T-helper 2 cell treated with Interferon-gamma antibody and Interleukin-4, amounts not matched to agents 100 ng/mL and 5 ng/mL, for 36 hours (primary cell): Measurements from ENCODE around the gene CMC1. TPM values are rescaled to one million over a fixed set of nuclear protein-coding genes. Genes with fewer than 3 reads are reported as not detected.
"Not testable (repeated sequence)": the region's sequence is repeated elsewhere in the genome, so short reads cannot be mapped to it uniquely, and the experiment has no call there.

Experiments used
- intact Hi-C: fragments of 100-400 bp; cut with micrococcal nuclease; formaldehyde crosslinking; loops from one replicate; pipeline ENCODE4 v1.15.1; 2023
- total RNA-seq: library from RNA; stranded (reverse); gene quantifications from 2 replicates; pipeline ENCODE4 v1.2.3, GENCODE V29; 2022

The CMC1 gene, protein sequence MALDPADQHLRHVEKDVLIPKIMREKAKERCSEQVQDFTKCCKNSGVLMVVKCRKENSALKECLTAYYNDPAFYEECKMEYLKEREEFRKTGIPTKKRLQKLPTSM
- total RNA-seq = 17.5 and 20.2 TPM in 2 replicates

DNA sequence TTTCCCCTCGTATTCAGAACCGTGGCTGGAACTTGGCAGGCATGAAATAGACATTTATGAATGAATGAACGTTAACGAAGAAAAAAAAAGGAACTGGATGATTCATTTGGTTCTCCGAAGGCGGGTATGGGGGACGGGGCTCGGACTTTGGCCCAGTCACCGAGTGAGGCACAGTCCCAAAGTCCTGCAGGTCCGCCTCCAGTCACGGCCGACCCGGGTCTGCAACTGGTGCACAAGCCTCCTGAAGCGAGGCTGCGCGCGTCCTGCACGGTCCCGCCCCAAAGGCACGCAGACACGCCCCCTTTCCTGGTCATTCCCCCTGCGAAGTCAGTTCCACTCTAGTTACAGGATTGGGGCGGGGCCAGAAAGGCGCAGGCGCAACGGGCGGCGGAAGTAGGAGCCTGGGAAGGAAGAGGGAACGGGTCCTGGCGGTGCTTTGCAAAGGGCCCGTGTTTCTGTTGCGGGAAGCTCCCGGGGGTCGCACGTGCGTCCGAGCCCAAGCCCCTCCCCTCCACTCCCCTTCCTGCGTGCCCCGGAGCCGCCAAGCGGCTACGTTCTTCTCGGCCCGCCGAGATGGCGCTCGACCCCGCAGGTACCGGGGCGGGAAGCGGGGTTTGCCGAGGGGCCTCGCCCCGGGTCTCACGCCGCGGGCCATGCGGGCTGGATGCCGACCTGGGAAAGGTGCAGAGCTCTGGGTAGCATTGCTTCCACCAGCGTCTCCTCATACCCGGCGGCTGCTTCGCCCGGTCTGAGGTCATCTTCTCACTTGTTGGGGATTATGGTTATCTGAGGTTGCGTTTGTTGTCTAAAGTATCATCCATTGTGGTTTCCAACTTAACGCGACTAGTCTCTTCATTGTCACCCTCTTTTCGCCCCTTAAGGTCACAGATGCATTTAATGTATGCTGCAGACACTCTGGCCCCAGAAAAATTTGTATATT, at the start of gene CMC1:
CMC1 (plus strand) TSS at position 399 of the 940 bp plus-strand sequence; CDS start at position 574, 175 bp downstream.
- intact Hi-C loops = loop anchor here (1.0 to 5.0 kb wide), 6 partner anchors 46 to 757 kb away; partner anchors contain the start of genes EOMES and SLC4A7

DNA sequence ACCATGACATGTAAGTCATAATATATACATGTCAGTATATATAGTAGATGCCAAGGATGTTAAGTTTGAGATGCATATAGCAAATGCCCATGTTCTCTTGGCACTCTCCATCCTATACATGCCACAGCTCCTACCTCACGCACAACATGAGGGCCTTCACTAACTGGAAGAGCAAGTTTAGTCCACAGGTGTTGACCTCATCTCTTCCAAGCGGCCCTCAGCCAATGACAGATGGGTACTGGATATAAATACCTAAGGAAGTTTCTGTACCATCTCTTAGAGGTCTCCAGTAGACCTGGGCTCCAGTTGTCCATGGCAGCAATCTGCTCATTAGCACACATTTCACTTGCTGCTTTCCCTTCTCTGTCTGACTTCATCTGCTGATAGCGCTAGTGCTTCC, 43.3 kb upstream of the CMC1 start:
- intact Hi-C loops = no loop called here

DNA sequence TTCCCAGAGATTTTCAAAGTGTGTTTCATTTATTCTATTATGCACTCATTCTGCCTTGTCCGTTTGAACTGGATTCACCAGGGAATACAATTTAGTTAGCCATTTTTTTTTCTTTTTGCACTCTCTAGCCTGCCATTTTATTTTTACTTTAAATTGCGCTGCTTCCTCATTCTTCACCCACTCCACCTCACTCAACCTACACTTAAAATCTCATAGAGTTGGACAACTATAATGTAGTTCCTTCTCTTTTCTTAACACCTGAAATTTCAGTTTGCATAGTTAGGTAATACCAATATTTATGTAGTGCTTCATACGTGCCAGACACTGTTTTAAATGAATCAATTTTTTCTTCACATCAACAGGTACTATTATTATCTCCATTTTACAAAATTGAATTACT, 42.4 kb upstream of the CMC1 start:
- intact Hi-C loops = no loop called here

DNA sequence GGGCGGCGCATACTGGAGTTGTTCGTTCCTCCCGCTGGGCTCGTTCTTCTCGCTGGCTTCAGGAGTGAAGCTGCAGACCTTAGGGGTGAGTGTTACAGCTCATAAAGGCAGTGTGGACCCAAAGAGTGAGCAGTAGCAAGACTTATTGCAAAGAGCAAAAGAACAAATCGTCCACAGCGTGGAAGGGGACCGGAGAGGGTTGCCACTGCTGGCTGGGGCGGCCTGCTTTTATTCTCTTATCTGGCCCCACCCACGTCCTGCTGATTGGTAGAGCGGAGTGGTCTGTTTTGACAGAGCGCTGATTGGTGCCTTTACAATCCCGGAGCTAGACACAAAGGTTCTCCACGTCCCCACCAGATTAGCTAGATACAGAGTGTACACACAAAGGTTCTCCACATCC, 41.8 kb upstream of the CMC1 start:
- intact Hi-C loops = not testable (repeated sequence)

DNA sequence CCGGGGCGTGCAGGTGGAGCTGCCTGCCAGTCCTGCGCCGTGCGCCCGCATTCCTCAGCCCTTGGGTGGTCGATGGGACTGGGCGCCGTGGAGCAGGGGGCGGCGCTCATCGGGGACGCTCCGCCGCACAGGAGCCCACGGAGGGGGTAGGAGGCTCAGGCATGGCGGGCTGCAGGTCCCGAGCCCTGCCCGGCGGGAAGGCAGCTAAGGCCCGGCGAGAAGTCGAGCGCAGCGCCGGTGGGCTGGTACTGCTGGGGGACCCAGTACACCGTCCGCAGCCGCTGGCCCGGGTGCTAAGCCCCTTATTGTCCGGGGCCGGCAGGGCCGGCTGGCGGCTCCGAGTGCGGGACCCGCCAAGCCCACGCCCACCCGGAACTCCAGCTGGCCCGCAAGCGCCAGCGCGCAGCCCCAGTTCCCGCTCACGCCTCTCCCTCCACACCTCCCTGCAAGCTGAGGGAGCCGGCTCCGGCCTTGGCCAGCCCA, 41.0 kb upstream of the CMC1 start:
- intact Hi-C loops = not testable (repeated sequence)

DNA sequence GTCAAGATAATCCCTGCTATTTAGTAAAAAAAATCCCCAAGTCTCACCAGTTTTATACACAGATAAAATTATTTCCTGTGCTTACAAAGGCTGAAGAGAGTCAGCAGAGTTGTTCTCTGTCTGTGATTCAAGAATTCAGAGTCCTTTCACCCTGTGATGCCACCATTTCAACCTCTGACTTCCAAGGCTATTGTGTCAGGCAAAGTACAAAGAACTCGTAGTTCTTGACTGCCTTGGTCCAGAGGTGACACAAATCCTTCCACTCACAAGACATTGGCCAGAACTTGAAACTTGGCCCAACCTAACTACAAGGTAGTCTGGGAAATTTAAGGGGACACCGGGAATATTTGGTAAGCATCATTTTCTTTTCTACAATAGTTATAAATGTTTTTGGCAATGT, 34.9 kb upstream of the CMC1 start:
- intact Hi-C loops = no loop called here

DNA sequence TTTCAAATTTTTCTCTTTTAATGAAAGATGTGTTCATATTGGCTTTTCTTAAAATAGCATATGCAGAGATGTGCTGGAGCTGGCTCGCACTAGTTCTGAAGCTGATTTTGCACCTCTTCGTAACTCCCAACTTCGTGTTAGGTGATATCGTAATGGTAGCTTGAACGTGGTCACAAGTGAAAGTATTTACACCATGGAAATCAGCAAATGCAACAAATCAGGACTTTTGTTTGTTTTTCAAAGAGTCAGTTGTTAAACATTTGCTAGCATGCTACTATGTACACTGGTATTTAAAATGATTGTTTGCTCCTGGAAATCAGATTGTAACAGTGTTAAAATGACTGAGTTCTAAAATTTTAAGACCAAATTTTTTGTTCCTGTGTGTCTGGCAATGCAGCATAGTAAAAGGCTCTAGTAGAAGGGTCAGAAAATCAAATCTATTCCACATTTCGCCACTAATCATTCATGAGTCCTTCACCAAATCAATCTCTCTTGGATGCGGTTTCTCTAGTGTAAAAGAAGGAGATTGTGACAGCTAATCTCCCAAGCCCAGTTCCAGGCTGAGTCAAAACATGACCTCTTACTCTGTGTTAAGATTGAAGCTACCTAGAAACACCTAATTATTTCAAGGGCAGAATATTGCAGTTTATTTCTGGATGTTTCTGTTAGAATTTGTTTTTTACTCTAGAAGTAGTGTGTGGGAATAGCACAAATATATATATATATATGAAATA, 34.3 kb upstream of the CMC1 start:
- intact Hi-C loops = no loop called here

DNA sequence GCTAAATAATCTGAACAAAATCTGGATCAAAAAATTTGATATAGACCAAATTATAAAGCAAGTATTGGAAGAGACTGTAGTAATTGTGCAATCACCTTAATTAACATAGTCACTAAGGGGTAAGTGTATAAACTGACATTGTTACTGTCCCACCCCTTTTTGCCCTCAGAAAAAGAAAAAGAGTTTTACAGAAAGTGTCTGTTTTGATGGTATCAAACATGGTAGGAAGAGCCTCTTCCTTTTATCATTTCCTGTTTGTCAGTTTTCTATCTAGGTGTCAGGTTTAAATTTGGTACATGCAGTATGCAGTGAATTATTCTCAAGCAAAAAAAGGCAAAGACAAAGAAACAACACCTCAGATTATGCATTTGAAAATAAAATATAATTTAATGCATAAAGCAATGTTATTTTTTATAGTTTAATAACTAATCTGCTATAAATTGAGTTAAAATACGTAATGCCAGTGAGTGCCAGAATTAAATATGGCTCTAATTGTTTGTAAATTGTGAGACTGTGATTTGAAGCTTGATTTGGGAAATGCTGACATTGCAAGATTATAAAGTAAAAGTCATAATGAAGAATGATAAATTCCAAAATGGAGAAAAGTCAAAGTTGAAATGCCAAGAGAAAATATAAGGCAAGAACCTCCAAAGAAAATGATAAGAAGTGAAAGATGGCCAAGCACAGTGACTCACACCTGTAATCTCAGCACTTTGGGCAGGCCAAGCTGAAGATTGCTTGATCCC, 30.3 kb upstream of the CMC1 start:
- intact Hi-C loops = loop anchor here (1.0 kb wide), 1 partner anchor 40 kb away; no protein-coding TSS in a partner anchor

DNA sequence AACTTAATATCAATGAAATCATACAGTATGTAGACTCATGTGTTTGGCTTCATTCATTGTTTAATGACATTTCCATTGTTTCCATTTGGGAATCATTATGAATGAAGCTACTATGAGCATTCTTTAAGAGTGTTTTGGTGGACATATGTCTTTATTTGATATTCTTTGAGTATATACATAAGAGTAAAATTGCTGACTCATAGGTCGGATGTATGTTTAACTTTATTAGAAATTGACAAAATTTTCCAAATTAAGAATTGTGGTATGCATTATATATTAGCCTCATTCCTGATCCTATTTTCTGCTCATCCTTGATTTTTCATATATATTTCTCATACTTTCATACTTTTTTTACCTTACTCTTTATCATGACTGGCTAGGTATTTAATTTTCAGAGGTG, 28.7 kb upstream of the CMC1 start:
- intact Hi-C loops = no loop called here

DNA sequence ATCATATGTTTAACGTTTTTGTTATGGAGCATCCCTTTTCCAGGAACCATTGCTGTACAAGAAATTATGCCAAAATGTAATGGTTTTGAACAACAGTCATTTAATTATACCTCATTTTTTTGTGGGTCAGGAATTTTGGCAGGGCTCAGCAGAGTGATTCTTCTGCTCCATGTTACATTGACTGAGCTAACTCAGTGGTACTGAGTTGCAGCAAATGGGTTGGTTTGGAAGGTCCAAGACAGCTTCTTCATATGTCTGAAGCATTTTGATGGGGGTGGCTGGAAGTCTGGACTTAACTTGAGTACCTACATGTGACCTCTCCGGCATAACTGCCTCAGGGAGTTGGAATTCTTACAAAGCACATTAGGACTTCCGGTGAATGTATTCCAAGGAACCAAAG, 26.0 kb upstream of the CMC1 start:
- intact Hi-C loops = no loop called here

DNA sequence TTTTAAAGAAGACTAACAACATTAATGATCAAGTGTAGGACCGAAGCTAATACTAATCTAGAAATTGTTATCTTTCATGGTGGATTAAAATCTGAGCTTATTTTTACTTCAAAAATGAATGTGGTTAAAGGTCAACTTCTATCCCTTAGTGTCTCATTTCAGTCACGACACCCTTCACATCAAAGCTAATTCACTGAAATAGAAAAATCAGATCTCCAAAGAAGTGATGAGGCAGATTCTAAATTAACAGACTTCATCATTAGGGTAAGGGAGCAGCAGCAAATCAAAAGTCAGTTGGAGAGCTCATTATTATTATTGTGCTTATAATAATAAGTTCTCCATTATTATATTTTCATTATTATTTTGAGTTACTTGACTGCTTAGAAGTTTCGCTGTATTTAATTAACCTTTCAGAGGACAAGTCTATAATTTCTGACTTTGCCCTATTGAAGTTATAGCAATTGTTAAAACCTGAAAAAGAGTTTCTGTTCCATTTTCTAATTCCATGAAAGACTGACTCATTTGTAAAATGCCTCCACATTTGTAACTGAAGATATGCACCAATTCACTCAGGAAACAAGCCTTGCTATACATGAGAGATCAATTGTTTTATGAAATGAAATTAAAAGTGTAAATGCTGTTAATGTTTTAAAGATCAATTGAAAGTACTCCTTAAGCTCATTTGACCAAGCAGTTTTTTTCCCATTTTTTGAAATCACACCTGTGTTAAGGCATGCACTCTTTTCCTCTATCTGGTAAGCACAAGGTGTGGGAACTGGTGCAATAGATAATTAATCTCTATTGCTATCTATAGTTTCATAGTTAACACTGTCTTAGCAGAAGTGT, 23.1 kb upstream of the CMC1 start:
- intact Hi-C loops = no loop called here

DNA sequence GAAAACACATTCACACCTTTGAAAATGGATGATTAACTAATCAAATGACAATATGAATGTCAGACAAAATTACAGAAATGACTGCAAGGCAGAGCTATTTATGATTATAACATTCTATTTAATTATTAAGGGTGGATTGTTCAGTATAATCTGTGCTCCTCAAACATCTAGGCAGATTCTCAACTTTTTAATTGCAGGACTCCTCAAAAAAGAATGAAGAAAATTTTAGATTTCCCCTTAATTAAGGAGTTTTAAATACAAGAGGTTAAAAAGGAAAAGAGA, 22.6 kb upstream of the CMC1 start:
- intact Hi-C loops = no loop called here

DNA sequence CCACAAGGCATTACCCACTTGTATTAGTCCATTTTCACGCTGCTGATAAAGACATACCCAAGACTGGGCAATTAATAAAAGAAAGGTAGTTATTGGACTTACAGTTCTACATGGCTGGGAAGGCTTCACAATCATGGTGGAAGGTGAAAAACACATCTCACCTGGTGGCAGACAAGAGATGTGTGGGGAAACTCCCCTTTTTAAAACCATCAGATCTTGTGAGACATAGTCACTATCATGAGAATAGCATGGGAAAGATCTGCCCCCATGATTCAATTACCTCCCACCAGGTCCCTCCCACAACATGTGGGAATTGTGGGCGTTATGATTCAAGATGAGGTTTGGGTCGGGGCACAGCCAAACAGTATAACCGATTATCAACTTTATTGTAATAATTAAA, 17.0 kb upstream of the CMC1 start:
- intact Hi-C loops = no loop called here

DNA sequence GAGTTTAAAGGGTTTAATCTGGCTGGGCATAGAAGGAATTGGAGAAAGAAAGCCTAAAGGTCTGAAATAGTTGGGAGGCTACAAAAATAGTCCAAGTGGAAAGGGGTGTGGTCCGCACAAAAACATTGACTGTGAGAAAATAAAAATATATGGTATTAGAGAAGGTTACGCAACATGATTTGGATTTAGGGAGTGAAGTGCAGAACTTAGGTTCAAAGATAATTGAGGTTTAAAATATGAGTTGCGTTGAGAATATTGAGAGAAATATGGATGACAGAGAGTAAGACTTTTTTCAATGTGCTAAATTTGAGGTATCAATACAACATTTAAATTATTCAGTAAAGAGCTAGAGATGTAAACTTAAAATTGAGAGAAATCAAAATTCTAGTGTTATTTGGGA, 15.4 kb upstream of the CMC1 start:
- intact Hi-C loops = no loop called here

DNA sequence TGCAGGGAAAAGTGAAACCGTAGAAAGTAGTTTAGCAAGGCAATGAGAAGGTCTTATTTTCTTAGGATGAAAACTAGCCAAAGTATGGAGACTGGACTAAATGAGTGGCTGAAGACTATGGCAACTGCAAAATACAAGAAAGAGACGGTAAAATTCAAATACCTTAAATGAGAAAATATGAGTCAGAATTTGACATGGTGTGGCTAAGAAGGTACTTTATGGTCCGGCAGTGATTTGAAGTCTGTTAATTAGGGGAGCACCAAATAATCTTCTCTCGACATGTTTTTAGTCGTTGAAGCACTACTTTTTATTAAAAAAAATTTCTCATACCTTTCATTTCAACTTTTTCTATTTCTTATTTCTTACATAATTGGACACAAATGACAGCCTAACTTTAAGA, 12.8 kb upstream of the CMC1 start:
- intact Hi-C loops = no loop called here

DNA sequence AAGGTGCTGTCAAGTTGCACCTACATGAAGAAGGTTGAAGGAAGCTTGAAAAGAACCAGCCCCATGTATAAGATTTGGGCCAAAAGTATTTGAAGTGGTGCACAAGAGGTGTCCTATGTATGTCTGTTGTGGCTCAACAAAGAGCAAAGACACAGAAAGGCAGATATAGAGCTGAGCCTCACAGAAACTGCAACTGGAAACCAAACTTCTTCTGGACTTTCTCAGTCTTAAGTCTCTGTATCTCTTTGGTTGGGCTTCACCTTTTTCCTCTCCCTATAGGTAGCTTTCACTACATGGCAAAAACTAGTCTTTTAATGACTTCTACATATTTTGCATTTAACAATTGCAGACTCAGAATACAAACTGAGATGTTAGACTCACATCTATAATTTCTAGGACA, 8.8 kb upstream of the CMC1 start:
- intact Hi-C loops = no loop called here

DNA sequence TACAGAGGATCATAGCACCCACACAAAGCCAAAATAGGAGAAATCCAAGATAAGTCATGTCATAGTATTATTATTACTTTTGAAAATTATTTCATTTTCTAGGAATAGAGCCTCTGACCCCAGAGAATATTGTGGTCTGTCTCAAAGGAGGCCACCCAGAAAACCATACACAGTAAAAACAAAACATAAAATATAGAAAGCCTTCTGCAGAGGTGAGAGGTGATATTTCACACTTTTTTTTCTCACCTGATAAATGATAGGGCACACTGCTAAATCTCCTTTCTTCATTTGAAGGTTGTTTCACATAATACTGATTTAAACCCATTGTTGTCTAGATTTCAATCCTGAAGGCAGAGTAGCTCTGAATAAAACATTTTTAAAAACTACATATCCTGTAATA, 7.0 kb upstream of the CMC1 start:
- intact Hi-C loops = no loop called here

DNA sequence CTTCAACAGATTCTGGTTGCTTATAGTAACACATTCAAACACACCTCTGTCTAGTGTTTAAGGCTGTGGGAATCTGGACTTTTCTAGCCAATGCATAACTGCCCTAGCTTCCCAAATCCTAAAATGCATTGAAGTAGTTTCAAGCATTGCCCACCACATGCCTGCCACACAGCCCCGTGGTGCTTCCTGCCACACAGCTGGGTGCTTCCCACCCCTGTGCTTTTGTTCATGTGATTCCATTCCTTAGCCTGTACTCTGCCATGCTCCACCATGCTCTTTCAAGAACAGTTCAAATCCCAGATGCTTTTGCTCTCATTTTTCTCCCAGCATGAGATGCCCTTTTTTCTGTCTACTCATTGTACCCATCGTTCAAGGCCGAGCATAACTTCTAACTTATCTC, 2.3 kb upstream of the CMC1 start:
- intact Hi-C loops = no loop called here

DNA sequence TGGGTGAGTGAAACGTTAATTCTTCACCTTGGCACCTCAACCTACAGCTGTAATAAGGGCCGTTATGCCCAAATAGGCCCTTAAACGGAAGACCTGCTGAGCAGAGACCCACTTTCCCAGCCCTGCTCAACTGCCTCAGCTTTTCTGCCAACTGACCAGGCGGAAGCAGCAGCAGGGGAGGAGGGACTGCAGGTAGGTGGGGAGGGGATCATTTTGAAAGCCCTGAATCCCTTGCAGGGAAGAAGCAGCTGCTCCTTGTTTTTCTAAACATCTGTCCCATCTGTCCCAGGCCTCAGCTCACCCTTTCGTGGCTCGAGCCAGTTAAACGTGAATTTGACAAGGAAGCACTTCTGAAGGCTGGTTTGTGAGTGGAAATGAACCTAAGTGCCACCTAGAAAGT, 978 bp upstream of the CMC1 start:
- intact Hi-C loops = loop anchor here (2.0 to 5.0 kb wide), 4 partner anchors 47 to 756 kb away; partner anchors contain the start of gene SLC4A7

DNA sequence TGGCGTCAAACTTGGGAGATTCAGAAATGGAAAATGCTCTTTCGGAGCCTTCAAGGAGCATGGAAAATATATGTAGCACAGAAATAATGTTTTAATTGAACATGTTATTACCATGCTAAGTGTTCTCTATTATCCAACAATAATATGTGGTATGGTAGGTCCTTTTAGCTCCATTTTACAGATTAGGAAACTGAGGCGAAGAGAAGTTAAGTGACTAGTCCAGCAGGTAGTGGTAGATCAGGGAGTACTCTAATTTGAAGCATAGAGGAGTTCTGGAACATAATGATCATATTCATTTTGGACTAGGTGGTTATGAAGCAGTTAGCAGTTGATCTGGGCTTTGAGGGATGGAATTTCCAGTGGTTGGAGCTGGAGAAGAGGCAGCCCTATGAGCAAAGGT, 1.1 kb downstream of the CMC1 start:
- intact Hi-C loops = loop anchor here (5.0 kb wide), 3 partner anchors 45 to 85 kb away; no protein-coding TSS in a partner anchor
